HG03442 (cell line): Measurements from ENCODE around the gene ETHE1.
A peak's percentile ranks its signal among the peaks of the same experiment; 100 is the strongest.
"Not testable (repeated sequence)": the region's sequence is repeated elsewhere in the genome, so short reads cannot be mapped to it uniquely, and the experiment has no call there.

ENCODE experiments used
- ATAC-seq: cut with Tn5 transposase; IDR thresholded peaks from one replicate; pipeline ENCODE4 v1.9.1; 2021; ENCODE audit warnings: mild to moderate bottlenecking, moderate library complexity; ENCODE audit not compliant: unreplicated experiment

Gene ETHE1

GRCh38 chr19:43552198-43552450, 25.1 kb upstream of the ETHE1 start:
- no peak for ATAC-seq

- no peak for ATAC-seq
These were observed 24.6 kb upstream of the ETHE1 start for GRCh38 chr19:43551399-43552197.

- no peak for ATAC-seq
These were observed 21.7 kb upstream of the ETHE1 start for GRCh38 chr19:43548706-43549105.

GRCh38 chr19:43547926-43548325, 20.9 kb upstream of the ETHE1 start:
- ATAC-seq = not testable (repeated sequence)

- no peak for ATAC-seq
These were observed 19.6 kb upstream of the ETHE1 start for GRCh38 chr19:43546581-43546980.

- no peak for ATAC-seq
These were observed 19.0 kb upstream of the ETHE1 start for GRCh38 chr19:43545981-43546380.

GRCh38 chr19:43545276-43545675, 18.3 kb upstream of the ETHE1 start:
- no peak for ATAC-seq

GRCh38 chr19:43544077-43544476, 17.1 kb upstream of the ETHE1 start:
- ATAC-seq = no peak

GRCh38 chr19:43541920-43542650, 15.1 kb upstream of the ETHE1 start:
- ATAC-seq = no peak

- no peak for ATAC-seq
These were observed 13.4 kb upstream of the ETHE1 start for GRCh38 chr19:43540381-43540780.

- no peak for ATAC-seq
These were observed 11.9 kb upstream of the ETHE1 start for GRCh38 chr19:43538922-43539321.

- no peak for ATAC-seq
These were observed 8.1 kb upstream of the ETHE1 start for GRCh38 chr19:43534816-43535761.

GRCh38 chr19:43534305-43534815, 7.4 kb upstream of the ETHE1 start:
- no peak for ATAC-seq

- peak; percentile 41 for ATAC-seq
These were observed 6.7 kb upstream of the ETHE1 start for GRCh38 chr19:43533546-43534304.

- ATAC-seq = peak; percentile 58
These were observed 6.1 kb upstream of the ETHE1 start, which contains the start of gene ZNF575 for GRCh38 chr19:43532962-43533545. Gene ZNF575 (plus strand): TSS chr19:43533188. CDS start chr19:43534423, 1,235 bp downstream.

GRCh38 chr19:43532571-43532961, 5.6 kb upstream of the ETHE1 start:
- ATAC-seq = peak; percentile 17

GRCh38 chr19:43527860-43528622, 1.0 kb upstream of the ETHE1 start:
- no peak for ATAC-seq

GRCh38 chr19:43525836-43526771, 897 bp downstream of the ETHE1 start:
- ATAC-seq = no peak
